OCI-LY7 (cell line): Measurements from ENCODE around the gene PPP1R3G. TPM values are rescaled to one million over a fixed set of nuclear protein-coding genes. Genes with fewer than 3 reads are reported as not detected.

ENCODE experiments used
- BruUV-seq: library from RNA; stranded (reverse); fragments of 400-500 nt; replicated peaks from 2 replicates; lab custom pipeline; 2021; lab: Mats Ljungman, UMichigan
- CTCF ChIA-PET: fragments of 300-600 bp; sonication (Branson Sonifier 250); formaldehyde crosslinking; loops from one replicate; lab custom pipeline; 2022; ENCODE audit warnings: antibody characterized with exemption; ENCODE audit not compliant: unreplicated experiment; lab: Charles Lee
- POLR2A ChIA-PET: fragments of 300-600 bp; sonication (Branson Sonifier 250); formaldehyde crosslinking; loops from one replicate; lab custom pipeline; 2022; ENCODE audit warnings: antibody characterized with exemption; lab: Charles Lee
- DNase-seq: peaks from one replicate; pipeline ENCODE4 v3.0.0-alpha.2; 2015; ENCODE audit warnings: low spot score
- H2AFZ ChIP-seq: fragments of 200-600 bp; sonication (generic), shearing (Covaris generic); 2 replicates; pipeline ENCODE4 v1.6.1; 2014; ENCODE audit warnings: mild to moderate bottlenecking, antibody characterized with exemption, low read length, moderate library complexity
- H3K27ac ChIP-seq: fragments of 200-600 bp; sonication (generic); 2 replicates; pipeline ENCODE4 v1.5.1; 2014; ENCODE audit warnings: mixed run types, low read depth, mild to moderate bottlenecking, moderate library complexity, low read length, inconsistent platforms; ENCODE audit not compliant: poor library complexity, severe bottlenecking
- H3K36me3 ChIP-seq: fragments of 200-600 bp; sonication (generic); 2 replicates; pipeline ENCODE4 v1.6.1; 2014; ENCODE audit warnings: mild to moderate bottlenecking, antibody characterized with exemption, low read length, moderate library complexity, mixed read lengths; ENCODE audit not compliant: insufficient read depth
- H3K4me1 ChIP-seq: fragments of 200-600 bp; sonication (generic); 2 replicates; pipeline ENCODE4 v1.5.1; 2014; ENCODE audit warnings: mild to moderate bottlenecking, low read length; ENCODE audit not compliant: insufficient read depth, poor library complexity, severe bottlenecking
- H3K4me2 ChIP-seq: fragments of 200-600 bp; sonication (generic); 2 replicates; pipeline ENCODE4 v1.6.1; 2014; ENCODE audit warnings: mild to moderate bottlenecking, low read length
- H3K4me3 ChIP-seq: fragments of 200-600 bp; sonication (generic); 2 replicates; pipeline ENCODE4 v1.5.1; 2014; ENCODE audit warnings: mild to moderate bottlenecking, low read depth, low read length; ENCODE audit not compliant: poor library complexity, severe bottlenecking
- H3K79me2 ChIP-seq: fragments of 200-600 bp; sonication (generic); 2 replicates; pipeline ENCODE4 v1.6.1; 2016; ENCODE audit warnings: low read depth, mild to moderate bottlenecking, low read length, moderate library complexity, mixed read lengths; ENCODE audit not compliant: insufficient read depth
- H3K9me2 ChIP-seq: fragments of 200-600 bp; sonication (generic); 2 replicates; pipeline ENCODE4 v1.6.1; 2016; ENCODE audit warnings: mild to moderate bottlenecking, low read length, mixed read lengths; ENCODE audit not compliant: insufficient read depth
- H3K9me3 ChIP-seq: fragments of 200-600 bp; sonication (generic); 2 replicates; pipeline ENCODE4 v1.6.1; 2014; ENCODE audit warnings: mild to moderate bottlenecking, mixed run types, low read length, mixed read lengths
- H4K20me1 ChIP-seq: fragments of 200-600 bp; sonication (generic); 2 replicates; pipeline ENCODE4 v1.6.1; 2014; ENCODE audit warnings: mild to moderate bottlenecking, antibody characterized with exemption, low read length, moderate library complexity, mixed read lengths; ENCODE audit not compliant: insufficient read depth
- CTCF ChIP-seq: fragments of 200-600 bp; sonication (generic); conservative IDR thresholded peaks from 2 replicates; pipeline ENCODE4 v1.5.1; 2014; ENCODE audit warnings: mild to moderate bottlenecking, antibody characterized with exemption, low read length, moderate library complexity, mixed read lengths
- EZH2phosphoT487 ChIP-seq: fragments of 200-600 bp; sonication (generic); IDR thresholded peaks from 2 replicates; pipeline ENCODE4 v1.6.1; 2018; ENCODE audit warnings: low read depth, borderline replicate concordance, mild to moderate bottlenecking, mixed run types, antibody characterized with exemption, low read length, moderate library complexity, mixed read lengths
- intact Hi-C: fragments of 100-400 bp; cut with micrococcal nuclease; formaldehyde crosslinking; loops from one replicate; pipeline ENCODE4 v1.10.0; 2022; ENCODE audit not compliant: unreplicated experiment
- total RNA-seq, 2 experiments: library from RNA; depleted of rRNA in 1 of 2; stranded (reverse); fragments of >200 nt in 1 of 2; shearing (Covaris generic) in 1 of 2; gene quantifications; 2 replicates each; pipeline ENCODE4 v1.2.3, GENCODE V29; 2014 to 2022

The PPP1R3G gene
- total RNA-seq, 2 experiments from 2014 or later, result 0.10 to 0.13 TPM

GRCh38 chr6:5086294-5086890 is 1.3 kb downstream of the PPP1R3G start:
- no peak overlapping the region for H3K27ac ChIP-seq
- CTCF ChIA-PET, result no interaction called here
- TF ChIP-seq CTCF (no peak), EZH2phosphoT487 (no peak)
- H2AFZ ChIP-seq, result no peak overlapping the region
- intact Hi-C loops, result no loop called here
- DNase-seq, result no peak
- H3K4me2 ChIP-seq, result no peak overlapping the region
- H3K36me3 ChIP-seq, result no peaks in the 10 kb centered on the region
- no TSS peak for BruUV-seq
- no peak overlapping the region for H3K4me3 ChIP-seq
- H4K20me1 ChIP-seq, result no peaks in the 10 kb centered on the region
- POLR2A ChIA-PET, result no interaction called here
- no peaks in the 10 kb centered on the region for H3K4me1 ChIP-seq
- H3K9me3 ChIP-seq, result no peaks in the 10 kb centered on the region
- H3K79me2 ChIP-seq, result no peaks in the 10 kb centered on the region
- H3K9me2 ChIP-seq, result no peaks in the 10 kb centered on the region

- no TSS peak for BruUV-seq
- H3K27ac ChIP-seq, result no peak overlapping the region
- H3K9me3 ChIP-seq, result no peaks in the 10 kb centered on the region
- no peak overlapping the region for H3K4me2 ChIP-seq
- no peaks in the 10 kb centered on the region for H4K20me1 ChIP-seq
- no peaks in the 10 kb centered on the region for H3K36me3 ChIP-seq
- H3K9me2 ChIP-seq, result no peaks in the 10 kb centered on the region
- no peak for TF ChIP-seq EZH2phosphoT487
- no peak for TF ChIP-seq CTCF
- H3K4me3 ChIP-seq, result no peak overlapping the region
- POLR2A ChIA-PET, result no interaction called here
- H3K79me2 ChIP-seq, result no peaks in the 10 kb centered on the region
- DNase-seq, result no peak
- H3K4me1 ChIP-seq, result no peaks in the 10 kb centered on the region
- no peak overlapping the region for H2AFZ ChIP-seq
- intact Hi-C loops, result no loop called here
- CTCF ChIA-PET, result no interaction called here
Measured at GRCh38 chr6:5087389-5087788, 2.2 kb downstream of the PPP1R3G start.

- Histone ChIP-seq H4K20me1 (no peaks in the 10 kb centered on the region), H3K4me1 (no peaks in the 10 kb centered on the region), H3K27ac (no peak overlapping the region), H3K4me3 (no peak overlapping the region), H3K4me2 (no peak overlapping the region), H3K79me2 (no peaks in the 10 kb centered on the region), H3K36me3 (no peaks in the 10 kb centered on the region), H2AFZ (no peak overlapping the region), H3K9me2 (no peaks in the 10 kb centered on the region), H3K9me3 (no peaks in the 10 kb centered on the region)
- intact Hi-C loops, result no loop called here
- CTCF ChIA-PET, result no interaction called here
- no TSS peak for BruUV-seq
- no peak for DNase-seq
- POLR2A ChIA-PET, result interaction anchor here (0.7 kb wide), 1 partner anchor 1414 kb away, joined by 3 read pairs; no protein-coding TSS in a partner anchor
- TF ChIP-seq CTCF (no peak), EZH2phosphoT487 (no peak)
Measured at GRCh38 chr6:5088780-5089179, 3.6 kb downstream of the PPP1R3G start.
